ENCODE results near the gene KANSL1. TPM values are rescaled to one million over a fixed set of nuclear protein-coding genes. Genes with fewer than 3 reads are reported as not detected.

KANSL1 gene
- total RNA-seq, 3 donors from 2014 or later = 59.5 to 142 (median 111) TPM

GRCh38 chr17:46099865-46100264 lies 93.4 kb downstream of the KANSL1 start:
- DNase-seq (ENCODE audit: low spot score in 2 of 2) = no peak
- no peak for TF ChIP-seq POLR2AphosphoS5 (IDR thresholded peaks at IDR 0.05)
- no peak for TF ChIP-seq CTCF (IDR thresholded peaks at IDR 0.05)
- no peak for TF ChIP-seq POLR2A (IDR thresholded peaks at IDR 0.05)
- H3K9me3 ChIP-seq = no peaks in the 10 kb centered on the region
- no peak overlapping the region for H3K27ac ChIP-seq
- peaks cover 0 to 15% of the 10 kb centered on the region in 2 donors for H3K4me1 ChIP-seq
- no peak overlapping the region for H3K4me3 ChIP-seq
- no peaks in the 10 kb centered on the region for H3K36me3 ChIP-seq
- intact Hi-C loops (cut with DNase I; ENCODE audit: low total_unique reads) = no loop called here
- H3K27me3 ChIP-seq = no peaks in the 10 kb centered on the region

- no peak overlapping the region for H3K4me3 ChIP-seq
- H3K4me1 ChIP-seq = peaks cover 0 to 15% of the 10 kb centered on the region in 2 donors
- H3K36me3 ChIP-seq = no peaks in the 10 kb centered on the region
- intact Hi-C loops (cut with DNase I; ENCODE audit: low total_unique reads) = no loop called here
- H3K27me3 ChIP-seq = no peaks in the 10 kb centered on the region
- H3K9me3 ChIP-seq = no peaks in the 10 kb centered on the region
- no peak overlapping the region for H3K27ac ChIP-seq
- no peak for DNase-seq (ENCODE audit: low spot score in 2 of 2)
- no peak for TF ChIP-seq CTCF (IDR thresholded peaks at IDR 0.05)
- TF ChIP-seq POLR2AphosphoS5 (IDR thresholded peaks at IDR 0.05) = no peak
- TF ChIP-seq POLR2A (IDR thresholded peaks at IDR 0.05) = no peak
These were observed 95.7 kb downstream of the KANSL1 start for GRCh38 chr17:46097497-46097896.

DNA sequence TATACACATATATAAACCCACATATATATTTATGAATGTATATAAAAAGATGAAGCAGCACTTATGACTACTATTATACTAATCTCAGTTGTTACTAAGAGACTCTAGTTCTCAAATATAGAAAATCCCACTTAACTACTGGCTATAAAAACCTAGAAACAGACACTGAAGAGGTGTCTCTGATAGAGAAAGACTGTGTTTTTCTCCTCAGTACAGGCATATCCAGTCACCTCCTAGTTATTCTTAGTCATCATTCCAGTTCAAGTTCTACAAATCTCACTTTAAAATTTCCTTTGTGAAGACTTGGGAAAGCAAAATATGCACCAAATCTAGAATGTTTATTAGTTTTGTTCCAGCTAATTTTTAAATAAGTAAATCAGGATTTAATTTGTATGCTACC lies 100.2 kb downstream of the KANSL1 start:
- Histone ChIP-seq H3K9me3 (no peaks in the 10 kb centered on the region), H3K27me3 (no peaks in the 10 kb centered on the region), H3K27ac (no peak overlapping the region), H3K4me3 (no peak overlapping the region), H3K36me3 (no peaks in the 10 kb centered on the region), H3K4me1 (no peaks in the 10 kb centered on the region)
- DNase-seq (ENCODE audit: low spot score in 2 of 2) = no peak
- intact Hi-C loops (cut with DNase I; ENCODE audit: low total_unique reads) = no loop called here
- TF ChIP-seq POLR2A (IDR thresholded peaks at IDR 0.05) = no peak
- TF ChIP-seq POLR2AphosphoS5 (IDR thresholded peaks at IDR 0.05) = no peak
- TF ChIP-seq CTCF (IDR thresholded peaks at IDR 0.05) = no peak

GRCh38 chr17:46090871-46091270 lies 102.4 kb downstream of the KANSL1 start:
- H3K27ac ChIP-seq = no peak overlapping the region
- no peaks in the 10 kb centered on the region for H3K4me1 ChIP-seq
- no peak overlapping the region for H3K4me3 ChIP-seq
- no peaks in the 10 kb centered on the region for H3K9me3 ChIP-seq
- intact Hi-C loops (cut with DNase I; ENCODE audit: low total_unique reads) = no loop called here
- no peaks in the 10 kb centered on the region for H3K36me3 ChIP-seq
- TF ChIP-seq CTCF (IDR thresholded peaks at IDR 0.05) (no peak), POLR2AphosphoS5 (IDR thresholded peaks at IDR 0.05) (no peak), POLR2A (IDR thresholded peaks at IDR 0.05) (no peak)
- H3K27me3 ChIP-seq = no peaks in the 10 kb centered on the region
- DNase-seq (ENCODE audit: low spot score in 2 of 2) = no peak

- Histone ChIP-seq H3K27me3 (no peaks in the 10 kb centered on the region), H3K36me3 (no peaks in the 10 kb centered on the region), H3K27ac (no peak overlapping the region), H3K9me3 (no peaks in the 10 kb centered on the region), H3K4me3 (no peak overlapping the region), H3K4me1 (no peaks in the 10 kb centered on the region)
- no peak for DNase-seq (ENCODE audit: low spot score in 2 of 2)
- no peak for TF ChIP-seq CTCF (IDR thresholded peaks at IDR 0.05)
- TF ChIP-seq POLR2A (IDR thresholded peaks at IDR 0.05) = no peak
- no peak for TF ChIP-seq POLR2AphosphoS5 (IDR thresholded peaks at IDR 0.05)
- intact Hi-C loops (cut with DNase I; ENCODE audit: low total_unique reads) = no loop called here
These were observed 103.8 kb downstream of the KANSL1 start for GRCh38 chr17:46089389-46089965.
